Hematopoietic multipotent progenitor cell treated with erythropoietin and hydrocortisone succinate and interleukin-3 and kit ligand, for 8 days (in vitro differentiated cells): ENCODE measurements around the gene RPS6KA5.
"Not testable (repeated sequence)": the region's sequence is repeated elsewhere in the genome, so short reads cannot be mapped to it uniquely, and the experiment has no call there.

Source experiments
- DNase-seq: peaks from one replicate; pipeline ENCODE4 v3.0.0-alpha.2; 2015

Gene RPS6KA5

DNA sequence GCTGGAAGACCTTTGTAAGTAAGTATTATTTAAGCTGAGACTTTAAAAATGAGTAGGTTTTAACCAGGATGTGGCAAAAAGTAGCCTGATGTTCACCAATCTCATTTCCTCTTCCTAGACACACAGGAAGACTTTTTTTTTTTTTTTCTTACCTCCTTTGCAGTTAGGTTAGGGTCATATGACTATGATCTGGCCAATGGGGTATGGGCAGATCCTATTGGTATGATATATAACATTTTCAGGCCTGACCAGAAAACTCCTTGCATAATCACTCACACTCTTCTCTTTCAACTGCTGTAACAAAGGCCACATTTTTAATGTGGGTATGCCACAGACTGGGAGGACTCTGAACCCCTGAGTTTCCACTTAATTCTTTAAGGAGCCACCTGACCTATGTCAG, 2.7 kb upstream of the RPS6KA5 start:
- peak; percentile 71 for DNase-seq

DNA sequence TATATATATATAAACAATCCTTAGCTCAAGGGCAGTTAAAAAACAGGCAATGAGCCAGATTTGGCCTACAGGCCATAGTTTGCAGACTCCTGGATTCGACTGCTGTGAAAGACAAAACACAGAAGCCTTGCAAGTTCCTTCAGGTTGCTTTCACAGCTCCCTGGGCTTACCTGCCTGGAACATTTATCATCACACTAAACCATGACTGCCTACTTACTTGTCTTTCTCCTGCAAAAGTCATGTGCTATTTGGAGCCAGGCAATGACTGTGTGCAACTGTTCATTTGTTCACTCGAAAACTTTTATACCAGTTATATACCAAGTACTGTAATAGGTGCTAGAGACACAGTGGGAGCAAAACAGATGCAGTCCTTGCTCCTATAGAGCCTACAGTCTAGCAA, 2.2 kb upstream of the RPS6KA5 start:
- DNase-seq, result no peak

DNA sequence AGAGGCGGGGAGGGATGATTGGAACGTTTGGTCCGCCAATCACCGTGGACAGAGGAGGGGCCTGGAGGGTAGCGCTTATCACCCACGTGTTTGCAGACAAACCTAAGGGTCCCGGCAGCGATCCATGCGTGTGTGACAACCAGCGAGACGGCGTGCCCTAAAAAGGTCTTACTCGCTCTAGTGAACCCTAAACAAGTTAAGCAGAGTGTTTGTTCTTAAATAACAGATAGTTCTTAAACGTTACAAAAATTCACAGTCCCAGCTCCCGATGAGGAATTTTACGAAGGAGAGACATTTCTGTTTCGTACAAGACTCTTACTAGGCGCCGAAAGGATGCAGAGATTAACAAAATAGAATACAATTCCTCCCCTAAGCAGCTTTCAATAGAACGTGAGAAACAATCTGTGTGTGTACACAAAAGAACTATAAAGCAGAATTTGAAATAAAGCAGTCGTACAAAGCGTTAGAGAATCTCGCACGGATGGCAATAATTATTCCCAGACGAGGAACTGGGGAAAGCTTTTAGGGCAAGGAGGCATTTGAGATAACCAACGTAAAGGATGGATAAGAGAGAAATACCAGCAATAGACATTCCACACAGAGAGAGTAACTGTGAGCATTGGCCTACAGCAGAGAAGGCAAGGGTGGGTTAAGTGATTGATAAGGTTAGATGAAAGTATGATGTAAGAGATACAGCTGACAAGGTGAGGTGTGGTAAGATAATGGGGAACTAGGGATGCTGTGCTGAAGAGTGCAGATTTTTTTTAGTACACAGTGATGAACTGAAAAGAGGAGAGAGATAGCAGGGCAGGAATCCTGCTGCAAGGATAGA, 831 bp upstream of the RPS6KA5 start:
- DNase-seq, result no peak

DNA sequence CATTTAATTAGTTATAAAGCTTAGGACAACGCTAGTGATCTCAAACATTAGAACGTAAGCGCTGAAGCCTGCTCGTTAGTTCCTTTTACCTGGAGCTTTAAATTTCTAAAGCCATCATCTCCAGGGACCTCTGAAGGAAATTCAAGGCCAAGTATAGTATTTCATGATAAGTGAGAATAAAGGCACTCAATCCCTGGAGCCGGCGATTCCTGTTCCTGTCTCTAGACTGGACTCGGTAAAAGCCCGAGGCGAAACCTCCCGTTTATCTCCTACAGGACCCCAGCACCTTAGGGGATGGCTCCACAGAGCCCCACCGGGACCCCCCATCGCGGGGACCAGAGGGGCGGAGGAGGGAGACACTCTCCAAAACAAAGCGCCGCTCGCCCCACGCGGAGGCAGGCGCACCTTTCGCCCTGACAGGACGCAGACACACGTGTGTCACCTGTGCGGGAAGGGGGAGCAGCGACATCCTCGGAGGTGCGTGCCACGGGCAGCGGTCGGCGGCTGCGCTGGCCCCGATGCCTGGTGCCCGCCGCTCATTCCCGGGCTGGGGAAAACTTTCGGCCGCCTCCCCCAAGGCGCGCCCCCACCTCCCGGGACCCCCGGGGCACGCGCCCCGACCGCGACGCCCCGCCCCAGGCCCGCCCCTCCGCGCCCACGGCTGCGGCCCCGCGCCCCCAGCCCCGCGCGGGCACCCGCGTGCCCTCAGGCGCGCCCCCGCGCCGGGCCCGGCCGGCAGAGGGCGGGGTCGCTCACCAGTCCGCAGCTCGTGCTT, 678 bp downstream of the RPS6KA5 start:
- DNase-seq, result peak; percentile 19

DNA sequence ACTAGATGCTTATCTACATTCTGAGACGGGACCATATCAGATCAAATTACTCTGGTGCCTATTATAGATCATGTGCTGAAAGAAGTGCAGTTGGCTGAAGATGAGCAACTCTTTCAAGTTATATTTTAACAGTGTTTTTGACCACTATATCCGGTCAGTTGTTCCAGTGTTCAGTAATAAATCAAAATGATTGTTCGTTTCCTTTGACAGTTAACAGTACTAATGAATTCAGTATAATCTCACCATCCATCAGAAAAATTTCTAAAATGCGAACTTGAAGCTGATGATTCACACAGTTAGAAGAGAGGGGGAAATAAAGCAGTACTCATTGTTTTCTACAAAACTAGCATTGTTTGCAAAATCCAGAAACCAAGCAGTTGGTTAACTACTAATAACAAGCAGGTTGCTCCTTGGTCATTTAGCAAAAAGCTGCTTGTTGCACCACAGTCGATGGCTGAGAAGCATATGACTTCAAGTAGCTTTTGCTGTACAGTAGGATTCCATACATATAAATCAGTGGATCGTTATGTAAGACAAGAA, 2.3 kb downstream of the RPS6KA5 start:
- DNase-seq, result no peak

DNA sequence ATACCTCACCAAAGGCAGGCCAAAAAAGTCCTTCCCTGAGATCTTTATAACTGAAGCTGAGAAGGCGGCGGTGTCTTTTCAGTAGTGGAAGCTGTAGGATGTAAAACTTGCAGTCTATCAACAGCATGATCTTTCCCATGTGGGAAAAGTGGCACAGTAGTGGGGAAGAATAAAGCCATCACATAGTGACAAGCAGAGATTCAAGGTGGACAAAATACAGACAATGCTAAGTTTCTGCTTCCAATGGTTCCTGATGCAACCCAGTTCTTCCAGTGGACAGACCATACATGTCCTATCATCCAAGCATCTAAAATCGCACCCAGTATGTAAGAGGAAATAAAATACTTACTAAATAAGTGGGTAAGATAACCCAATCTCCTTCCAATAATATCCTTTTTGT, 4.1 kb downstream of the RPS6KA5 start:
- no peak for DNase-seq

DNA sequence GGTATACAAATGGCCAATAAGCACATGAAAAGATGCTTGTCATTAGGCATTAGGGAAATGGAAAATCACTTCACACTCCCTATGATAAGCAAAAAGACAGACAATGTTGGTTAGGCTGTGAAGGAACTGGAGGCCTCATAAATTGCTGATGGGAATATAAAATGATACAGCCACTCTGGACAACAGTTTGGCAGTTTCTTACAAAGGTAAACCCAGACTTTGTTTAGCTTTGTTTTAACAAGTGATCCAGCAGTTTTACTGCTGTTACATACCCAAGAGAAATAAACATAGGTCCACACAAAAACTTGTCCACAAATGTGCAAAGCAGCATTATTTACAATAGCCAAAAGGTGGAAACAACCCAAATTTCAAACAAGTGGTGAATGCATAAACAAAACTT, 5.4 kb downstream of the RPS6KA5 start:
- DNase-seq, result no peak

DNA sequence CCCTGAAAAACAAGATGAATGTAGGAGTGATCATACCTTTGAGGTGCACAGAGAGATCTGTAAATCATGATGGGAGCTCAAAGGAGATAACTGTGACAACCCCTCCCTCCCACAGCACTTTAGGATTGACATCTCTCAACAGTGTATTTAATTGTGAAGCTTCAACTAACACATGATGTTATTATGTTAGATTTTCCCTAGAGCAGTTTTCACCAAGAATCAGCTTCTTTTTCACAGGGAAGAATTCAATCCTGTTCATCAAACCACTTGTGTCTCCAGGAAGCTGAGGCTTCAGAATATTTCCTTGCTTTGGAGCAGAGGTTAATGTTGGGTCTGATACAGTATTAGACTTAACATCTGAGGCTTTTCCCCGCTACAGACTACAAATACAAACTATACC, 11.8 kb downstream of the RPS6KA5 start:
- no peak for DNase-seq

DNA sequence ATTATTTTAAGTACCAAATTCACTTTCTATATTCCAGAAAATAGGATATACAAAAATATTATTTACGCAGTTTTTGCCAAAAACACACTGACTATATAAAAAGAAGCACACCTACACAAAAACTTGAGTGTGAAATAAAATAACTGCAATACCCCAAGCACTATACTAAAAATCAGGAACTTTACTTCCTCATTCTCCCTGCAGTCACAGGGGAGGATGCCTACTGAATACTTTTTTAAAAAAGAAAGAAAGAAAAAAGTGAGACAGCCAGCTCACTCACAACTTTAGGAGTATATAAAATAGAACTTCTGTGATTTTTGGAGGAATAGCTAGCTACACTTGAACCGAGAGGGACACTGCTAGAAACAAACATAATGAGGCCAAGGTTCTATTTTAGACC, 12.2 kb downstream of the RPS6KA5 start:
- no peak for DNase-seq

DNA sequence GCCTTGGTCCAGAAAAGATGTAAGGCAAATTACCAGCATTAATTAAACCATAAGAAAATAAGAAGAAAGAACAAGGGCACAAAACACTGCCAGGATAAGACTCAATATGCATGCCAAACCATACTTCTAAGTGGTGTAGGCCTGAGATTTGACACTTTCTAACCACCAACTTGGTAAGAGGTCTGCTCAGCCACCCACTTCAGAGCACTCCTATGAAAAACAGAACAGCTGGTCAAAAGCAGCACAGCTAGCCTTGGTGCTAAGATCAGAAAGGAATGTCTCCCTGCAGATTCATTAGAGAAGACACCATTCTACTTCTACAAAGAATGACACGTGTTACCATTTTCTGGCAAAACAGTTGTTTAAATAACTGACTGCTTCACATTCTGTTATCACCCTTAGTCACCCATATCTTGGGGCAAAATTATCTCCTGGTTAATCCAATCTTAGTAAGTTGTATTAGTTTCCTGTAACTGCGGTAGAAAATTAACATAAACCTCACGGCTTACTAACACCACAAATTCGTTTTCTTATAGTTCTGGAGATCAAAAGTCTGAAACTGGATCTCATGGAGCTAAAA, 13.2 kb downstream of the RPS6KA5 start:
- peak; percentile 9 for DNase-seq

DNA sequence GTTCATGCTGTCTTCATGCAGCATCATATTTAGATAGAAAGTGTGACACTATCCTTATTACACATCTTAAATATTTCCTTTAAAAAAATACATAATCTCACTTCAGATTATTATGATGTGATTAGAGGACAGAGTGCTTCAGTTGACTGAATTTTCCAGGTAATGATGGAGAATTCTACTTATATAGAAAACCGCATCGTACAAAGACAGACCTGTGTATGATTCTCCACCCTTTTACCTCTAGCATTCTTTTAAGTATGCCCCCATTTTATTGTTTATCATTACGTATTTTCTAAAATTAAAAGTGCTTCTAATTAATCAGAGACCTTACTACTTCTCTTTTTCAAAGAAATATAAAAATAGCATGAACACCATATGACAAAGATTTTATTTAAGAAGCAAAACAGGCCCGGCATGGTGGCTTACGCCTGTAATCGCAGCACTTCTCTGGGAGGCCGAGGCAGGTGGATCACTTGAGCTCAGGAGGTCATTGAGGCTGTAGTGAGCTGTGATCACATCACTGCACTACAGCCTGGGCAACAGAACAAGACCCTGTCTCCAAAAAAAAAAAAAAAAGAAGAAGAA, 13.9 kb downstream of the RPS6KA5 start:
- no peak for DNase-seq

DNA sequence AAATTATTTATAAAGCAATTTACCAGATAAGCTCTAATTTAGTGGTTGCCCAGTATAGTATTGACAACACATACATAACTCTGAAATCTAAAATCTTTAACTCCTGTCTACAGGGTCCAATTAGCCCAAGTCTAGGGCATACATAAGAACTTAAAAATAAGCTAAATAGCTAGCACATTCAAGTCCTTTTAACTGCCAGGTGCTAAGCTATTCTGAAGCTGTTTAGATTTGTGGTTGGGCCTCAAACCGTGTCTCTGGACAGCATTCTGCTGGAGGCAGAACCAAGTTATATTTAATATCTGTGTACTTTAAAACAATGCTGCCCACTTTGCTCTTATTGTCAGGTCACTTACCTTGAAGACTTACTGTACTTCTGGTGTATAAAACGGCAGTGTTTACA, 19.0 kb downstream of the RPS6KA5 start:
- no peak for DNase-seq

DNA sequence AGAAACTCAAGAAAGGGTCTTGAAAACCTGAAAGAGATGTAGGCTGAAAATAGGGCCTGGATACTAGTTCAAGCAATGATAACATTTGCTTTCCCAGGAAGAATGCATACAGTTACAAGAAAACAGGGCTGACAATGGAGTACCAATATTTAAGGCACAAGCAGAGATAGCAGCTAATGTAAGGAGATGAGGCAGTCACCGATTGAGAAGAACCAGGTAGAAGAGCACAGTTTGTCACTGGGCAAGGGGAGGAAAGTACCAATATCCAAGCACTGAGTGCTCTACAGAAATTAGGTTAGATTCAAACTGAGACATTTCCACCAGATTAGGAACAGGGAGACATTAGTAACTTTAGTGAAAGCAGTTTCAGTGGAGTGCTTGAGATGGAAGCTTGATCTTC, 19.9 kb downstream of the RPS6KA5 start:
- no peak for DNase-seq

DNA sequence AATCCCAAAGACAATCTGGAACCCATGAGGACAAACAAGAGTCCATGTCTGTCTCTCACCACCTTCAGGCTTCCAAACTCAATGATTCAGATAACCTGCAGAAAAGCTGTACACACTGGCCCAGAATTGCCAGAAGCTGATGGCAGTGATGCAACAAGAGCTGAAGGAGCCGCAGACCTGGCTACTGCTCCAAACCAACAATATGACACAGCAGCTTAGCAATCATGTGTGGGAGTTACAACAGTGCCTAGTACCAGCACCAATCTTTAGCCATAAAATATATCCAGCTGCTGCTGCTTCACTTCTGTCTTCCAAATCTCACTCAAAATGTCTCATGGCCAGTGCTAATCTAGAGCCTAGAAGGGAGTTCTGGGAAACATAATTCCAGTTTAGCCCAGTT, 22.0 kb downstream of the RPS6KA5 start:
- DNase-seq, result no peak

DNA sequence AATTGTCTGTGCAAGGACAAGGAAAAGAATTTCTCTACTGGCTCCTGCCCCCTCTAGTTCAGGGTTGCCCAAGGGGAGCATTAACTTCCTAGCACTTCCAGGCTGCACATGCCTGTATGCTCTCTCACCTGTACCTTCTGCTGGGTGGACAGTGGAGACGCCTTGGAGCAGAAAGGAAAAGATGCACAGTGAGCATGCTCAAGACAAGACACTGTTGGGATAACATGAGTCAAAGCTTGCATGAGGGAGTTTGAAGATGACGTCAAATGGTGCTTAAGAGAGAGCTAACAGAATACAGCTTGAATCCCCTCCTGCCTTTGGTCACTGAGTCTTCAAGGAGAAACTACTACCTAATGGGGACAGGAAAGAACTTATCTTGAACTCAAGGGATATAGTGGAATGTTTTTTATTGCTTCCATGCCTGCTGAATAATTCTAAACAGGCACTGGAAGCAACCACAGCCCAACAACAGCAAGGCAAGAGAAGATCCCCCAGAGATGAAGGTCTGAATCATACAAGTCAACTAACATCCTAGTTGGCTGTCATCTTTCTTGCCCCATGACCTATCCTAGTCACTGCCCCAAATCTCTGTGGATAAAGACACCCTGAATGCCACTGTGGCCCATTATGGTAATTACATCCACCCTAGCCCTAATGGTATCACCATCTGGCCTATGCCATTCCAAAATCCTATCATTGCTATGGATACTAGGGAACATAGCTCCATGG, 23.5 kb downstream of the RPS6KA5 start:
- no peak for DNase-seq

DNA sequence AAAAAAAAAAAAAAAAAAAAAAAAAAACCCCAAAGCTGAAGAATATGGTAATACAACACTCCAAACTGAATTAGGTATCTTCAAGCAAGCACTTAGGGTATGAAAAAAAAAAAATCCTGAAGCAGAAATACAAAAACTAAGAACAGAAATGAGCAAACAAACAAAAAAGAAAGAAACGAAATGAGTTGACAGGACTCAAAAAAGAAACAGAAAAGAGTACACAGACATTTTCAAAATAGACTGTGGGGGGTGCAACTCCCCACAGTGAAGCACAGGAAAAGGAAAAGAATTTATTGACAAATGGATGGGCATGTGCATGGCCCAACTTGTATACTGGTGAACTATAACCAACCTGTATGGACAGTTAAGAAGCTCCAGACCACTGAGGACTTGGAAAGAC, 24.6 kb downstream of the RPS6KA5 start:
- no peak for DNase-seq

DNA sequence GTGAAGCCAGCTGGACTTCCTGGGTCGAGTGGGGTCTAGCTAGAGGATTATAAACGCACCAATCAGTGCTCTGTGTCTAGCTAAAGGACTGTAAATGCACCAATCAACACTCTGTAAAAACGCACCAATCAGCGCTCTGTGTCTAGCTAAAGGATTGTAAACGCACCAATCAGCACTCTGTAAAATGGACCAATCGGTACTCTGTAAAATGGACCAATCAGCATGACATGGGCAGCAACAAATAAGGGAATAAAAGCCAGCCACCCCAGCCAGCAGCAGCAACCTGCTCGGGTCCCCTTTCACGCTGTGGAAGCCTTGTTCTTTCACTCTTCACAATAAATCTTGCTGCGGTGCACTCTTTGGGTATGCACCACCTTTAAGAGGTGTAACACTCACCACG, 26.1 kb downstream of the RPS6KA5 start:
- DNase-seq, result not testable (repeated sequence)

DNA sequence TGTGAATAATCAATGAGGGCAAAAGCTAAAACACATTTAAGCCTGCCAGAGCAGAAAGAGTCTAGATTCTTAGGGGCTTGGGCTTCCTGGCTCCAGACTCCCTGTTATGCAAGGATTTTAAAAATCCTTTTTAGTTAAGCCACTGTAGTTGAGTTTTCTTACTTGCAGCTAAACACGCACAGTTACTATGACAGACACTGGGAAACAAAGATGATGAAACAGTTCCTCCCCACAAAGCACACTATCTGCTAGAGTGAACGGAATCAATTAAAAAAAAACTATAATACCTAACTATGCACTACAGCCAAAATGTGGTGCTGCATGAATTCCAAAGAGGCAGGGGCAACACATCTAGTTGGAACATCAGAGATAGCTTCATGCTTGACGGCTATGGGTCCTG, 28.2 kb downstream of the RPS6KA5 start:
- DNase-seq, result no peak

DNA sequence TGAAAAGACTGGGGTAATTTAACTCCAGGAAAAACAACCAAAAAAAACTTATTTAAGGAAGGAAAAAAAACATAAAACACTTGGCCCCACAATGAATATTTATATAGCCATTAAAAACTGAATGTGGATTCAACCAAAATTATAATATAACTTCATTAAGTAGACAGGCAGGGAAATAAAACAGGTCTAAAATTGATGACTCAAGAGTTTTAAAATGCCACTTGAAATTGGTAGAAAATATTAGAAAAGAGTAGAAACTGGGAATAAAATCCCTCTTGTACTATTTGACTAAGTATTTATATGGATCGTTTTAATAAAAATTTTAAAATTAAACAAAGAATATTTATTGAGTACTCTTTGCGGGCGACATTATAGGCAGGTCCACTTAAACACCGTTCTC, 28.8 kb downstream of the RPS6KA5 start:
- DNase-seq, result no peak

DNA sequence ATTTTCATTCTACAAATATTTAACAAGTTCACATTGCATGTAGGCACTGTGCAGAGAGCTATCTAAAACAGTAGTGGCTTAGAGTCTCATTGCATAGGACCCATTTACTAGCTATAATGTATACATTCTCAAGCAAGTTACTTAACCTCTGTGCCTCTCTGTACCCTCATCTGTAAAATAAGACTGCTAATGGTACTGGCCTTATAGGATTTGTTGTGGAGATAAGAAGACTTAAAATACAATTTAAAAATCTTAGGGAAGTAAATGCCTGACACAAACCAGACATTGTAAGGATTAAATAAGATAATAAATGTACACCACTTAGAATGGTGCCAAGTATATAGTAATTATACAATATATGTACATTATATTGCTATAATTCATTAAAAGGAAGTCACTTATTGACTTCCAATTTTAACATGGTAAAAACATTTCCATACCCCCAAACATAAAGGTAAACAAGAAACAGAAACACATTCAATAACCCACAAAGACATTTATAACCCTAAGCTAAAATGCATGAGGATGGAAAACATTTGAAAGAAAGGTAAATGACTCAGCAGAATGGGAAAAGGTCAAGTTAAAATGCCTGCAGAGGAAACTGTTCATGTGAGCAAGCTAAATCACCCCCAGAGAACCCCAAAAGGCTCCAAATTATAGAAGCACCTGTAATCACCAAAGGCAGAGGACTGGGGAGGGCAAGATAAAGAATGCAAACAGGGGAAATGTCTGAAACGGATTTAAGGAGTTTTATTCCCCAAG, 30.8 kb downstream of the RPS6KA5 start:
- peak; percentile 24 for DNase-seq

DNA sequence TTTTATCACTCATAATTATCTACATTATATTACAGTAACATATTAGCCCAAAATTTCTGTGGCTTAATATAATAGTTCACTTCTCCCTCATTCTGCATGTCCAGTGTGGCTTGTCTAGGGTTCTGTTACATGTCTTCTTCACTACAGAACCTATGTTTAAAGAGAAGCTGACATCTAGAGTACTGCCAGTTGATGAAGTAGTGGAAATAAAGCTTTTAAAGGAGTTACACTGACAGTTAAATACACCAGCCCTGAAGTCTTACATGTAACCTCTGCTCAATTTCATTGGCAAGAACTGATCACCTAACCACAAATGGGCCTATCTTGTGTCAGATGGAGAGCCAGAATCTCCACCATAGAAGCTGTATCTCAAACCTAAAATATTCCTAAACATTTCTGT, 32.9 kb downstream of the RPS6KA5 start:
- DNase-seq, result no peak

DNA sequence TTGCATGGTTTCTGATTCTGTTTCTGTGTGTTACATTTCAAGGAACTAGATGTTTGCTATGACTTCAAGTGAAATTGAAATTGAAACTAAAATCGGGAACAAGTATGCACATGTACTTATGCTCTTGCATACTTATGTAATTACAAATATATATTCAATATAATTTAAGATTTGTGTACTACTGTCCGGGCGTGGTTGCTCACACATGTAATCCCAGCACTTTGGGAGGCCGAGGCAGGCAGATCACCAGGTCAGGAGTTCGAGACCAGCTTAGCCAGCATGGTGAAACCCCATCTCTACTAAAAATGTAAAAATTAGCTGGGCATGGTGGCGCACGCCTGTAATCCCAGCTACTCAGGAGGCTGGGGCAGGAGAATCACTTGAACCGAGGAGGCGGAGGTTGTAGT, 37.8 kb downstream of the RPS6KA5 start:
- DNase-seq, result peak; percentile 13
